Uterus (tissue), 2 donors: ENCODE results near the gene LRSAM1.

Source experiments
- POLR2A ChIP-seq, 2 donors: fragments of 450-650 bp; IDR thresholded peaks; one replicate each; pipeline ENCODE4 v1.6.1; 2016; ENCODE audit warnings: antibody characterized with exemption in 2 of 2, mild to moderate bottlenecking in 1 of 2, moderate library complexity in 1 of 2
- TF ChIP-seq, protein P1 (sequence below), 4 experiments: fragments of 200-600 bp in 2 of 4; fragments of 450-650 bp in 2 of 4; sonication (generic) in 2 of 4; IDR thresholded peaks; one replicate each; pipeline ENCODE4 v1.5.1; 2016 to 2019; ENCODE audit warnings: antibody characterized with exemption in 4 of 4, mild to moderate bottlenecking in 2 of 4, moderate library complexity in 1 of 4

DNA sequence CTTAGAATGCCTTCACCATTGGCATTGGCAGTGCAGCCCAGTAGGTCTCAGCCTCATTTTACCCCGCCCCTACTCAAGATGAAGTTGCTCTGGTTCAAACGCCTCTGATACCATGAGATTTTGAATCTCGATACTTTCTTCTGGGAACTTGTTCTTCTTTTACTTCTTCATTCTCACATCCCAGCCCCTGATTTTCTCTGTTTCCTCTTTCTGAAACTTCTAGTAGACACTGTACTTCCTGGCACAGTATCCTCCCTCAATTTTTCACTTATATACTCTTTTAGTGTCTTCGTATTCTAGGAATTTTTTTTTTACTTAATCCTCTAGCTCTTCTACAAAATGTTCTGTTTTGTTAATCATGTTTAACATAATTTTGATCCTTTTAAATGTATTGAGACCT, 40.2 kb upstream of the LRSAM1 start:
- TF ChIP-seq, protein P1, sequence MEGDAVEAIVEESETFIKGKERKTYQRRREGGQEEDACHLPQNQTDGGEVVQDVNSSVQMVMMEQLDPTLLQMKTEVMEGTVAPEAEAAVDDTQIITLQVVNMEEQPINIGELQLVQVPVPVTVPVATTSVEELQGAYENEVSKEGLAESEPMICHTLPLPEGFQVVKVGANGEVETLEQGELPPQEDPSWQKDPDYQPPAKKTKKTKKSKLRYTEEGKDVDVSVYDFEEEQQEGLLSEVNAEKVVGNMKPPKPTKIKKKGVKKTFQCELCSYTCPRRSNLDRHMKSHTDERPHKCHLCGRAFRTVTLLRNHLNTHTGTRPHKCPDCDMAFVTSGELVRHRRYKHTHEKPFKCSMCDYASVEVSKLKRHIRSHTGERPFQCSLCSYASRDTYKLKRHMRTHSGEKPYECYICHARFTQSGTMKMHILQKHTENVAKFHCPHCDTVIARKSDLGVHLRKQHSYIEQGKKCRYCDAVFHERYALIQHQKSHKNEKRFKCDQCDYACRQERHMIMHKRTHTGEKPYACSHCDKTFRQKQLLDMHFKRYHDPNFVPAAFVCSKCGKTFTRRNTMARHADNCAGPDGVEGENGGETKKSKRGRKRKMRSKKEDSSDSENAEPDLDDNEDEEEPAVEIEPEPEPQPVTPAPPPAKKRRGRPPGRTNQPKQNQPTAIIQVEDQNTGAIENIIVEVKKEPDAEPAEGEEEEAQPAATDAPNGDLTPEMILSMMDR (IDR thresholded peaks at IDR 0.05): no peak
- TF ChIP-seq POLR2A (IDR thresholded peaks at IDR 0.05): no peak
